GM12872 (cell line): Measurements from ENCODE around the gene KCNT2.

Experiments used
- TF ChIP-seq, protein P1 (sequence below): IDR thresholded peaks from 3 replicates; pipeline ENCODE4 v1.5.1; 2011; ENCODE audit warnings: low read depth, mild to moderate bottlenecking, low read length, moderate library complexity; ENCODE audit not compliant: insufficient read depth

Gene KCNT2

DNA sequence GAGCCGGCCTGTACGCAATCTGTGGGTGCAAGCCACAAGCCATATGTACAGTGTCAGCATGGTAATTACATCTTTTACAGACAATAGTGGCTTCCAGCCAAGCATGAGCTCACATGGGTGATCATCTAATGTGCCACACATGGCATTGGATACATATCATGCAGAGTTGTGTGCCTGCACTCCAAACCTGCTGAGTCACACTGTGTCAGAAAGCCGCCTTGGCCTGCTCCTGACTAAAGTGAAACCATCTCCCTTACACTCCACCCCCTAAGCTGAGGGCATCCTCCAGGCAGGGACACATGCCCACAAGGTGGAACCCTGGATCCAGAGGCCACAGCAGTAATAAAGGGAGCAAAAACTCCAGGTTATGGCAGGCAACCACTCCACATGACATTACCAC is 72.5 kb downstream of the KCNT2 start:
- TF ChIP-seq, protein P1, sequence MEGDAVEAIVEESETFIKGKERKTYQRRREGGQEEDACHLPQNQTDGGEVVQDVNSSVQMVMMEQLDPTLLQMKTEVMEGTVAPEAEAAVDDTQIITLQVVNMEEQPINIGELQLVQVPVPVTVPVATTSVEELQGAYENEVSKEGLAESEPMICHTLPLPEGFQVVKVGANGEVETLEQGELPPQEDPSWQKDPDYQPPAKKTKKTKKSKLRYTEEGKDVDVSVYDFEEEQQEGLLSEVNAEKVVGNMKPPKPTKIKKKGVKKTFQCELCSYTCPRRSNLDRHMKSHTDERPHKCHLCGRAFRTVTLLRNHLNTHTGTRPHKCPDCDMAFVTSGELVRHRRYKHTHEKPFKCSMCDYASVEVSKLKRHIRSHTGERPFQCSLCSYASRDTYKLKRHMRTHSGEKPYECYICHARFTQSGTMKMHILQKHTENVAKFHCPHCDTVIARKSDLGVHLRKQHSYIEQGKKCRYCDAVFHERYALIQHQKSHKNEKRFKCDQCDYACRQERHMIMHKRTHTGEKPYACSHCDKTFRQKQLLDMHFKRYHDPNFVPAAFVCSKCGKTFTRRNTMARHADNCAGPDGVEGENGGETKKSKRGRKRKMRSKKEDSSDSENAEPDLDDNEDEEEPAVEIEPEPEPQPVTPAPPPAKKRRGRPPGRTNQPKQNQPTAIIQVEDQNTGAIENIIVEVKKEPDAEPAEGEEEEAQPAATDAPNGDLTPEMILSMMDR: no peak

DNA sequence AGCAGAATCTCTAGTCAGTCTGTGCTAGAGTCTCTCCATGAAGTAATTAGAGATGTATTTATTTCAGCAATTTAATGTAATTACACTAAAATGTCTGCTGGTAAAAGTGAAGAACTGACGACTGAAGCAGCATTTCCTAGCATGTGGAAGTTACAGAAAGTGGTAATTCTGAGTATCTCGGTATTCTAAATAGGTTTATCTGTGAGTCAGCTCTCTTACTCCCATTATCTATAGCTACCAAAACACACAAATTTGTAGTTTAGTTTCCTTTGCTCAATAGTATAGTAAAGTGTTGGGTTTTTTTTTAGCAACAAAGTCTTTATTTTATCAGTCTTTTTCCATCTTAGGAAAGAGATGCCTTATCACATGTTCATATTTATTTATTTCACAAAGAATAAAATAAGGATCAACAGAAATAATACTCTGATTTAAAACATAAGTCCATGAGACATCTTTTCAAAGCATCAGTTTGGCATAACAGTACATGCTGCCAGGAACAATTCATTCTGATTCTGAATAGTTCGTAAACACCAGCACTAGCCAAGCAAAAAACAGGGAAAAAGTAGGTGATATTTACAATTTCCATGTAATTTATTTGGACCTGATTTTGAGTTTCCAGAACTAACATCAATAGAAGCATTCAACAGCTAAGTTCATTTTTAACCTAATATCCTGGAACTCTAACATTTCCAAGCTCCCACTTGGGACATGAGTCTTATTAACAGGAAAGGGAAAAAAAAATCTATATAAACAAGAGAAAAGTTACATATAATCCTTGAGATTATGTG is 76.3 kb downstream of the KCNT2 start:
- TF ChIP-seq, protein P1: no peak

DNA sequence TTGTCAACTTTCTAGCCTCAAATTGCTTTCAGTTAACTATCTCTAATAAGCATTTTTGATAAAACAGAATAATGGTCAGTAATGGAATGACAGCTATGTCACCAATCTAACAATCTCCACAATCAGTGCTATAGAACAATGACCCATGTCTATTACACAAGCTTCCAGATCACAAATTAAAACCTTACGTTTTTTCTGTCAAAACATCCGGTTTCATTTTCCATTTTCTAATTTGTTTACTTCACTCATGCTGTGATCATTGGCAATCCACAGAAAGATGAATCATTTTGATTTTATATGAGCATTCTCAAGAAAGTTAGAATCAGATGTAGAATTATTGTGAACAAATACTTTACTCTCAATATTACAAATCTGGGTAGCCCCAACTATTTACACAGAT is 80.3 kb downstream of the KCNT2 start:
- TF ChIP-seq, protein P1: no peak

DNA sequence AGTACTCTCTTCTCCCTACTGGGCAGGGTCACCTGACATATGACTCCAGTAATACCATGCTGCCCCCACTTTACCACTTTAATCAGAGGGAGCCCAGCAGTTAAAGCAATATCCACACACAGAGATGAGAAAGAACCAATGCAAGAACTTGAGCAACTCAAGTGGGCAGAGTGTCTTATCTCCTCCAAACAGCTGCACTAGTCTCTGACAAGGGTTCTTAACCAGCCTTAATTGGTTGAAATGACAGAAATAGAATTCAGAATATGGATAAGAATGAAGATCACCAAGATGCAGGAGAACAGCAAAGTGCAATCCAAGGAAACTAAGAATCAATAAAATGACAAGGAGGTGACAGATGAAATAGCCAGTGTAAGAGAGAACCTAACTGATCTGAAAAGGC is 91.0 kb downstream of the KCNT2 start:
- TF ChIP-seq, protein P1: no peak

DNA sequence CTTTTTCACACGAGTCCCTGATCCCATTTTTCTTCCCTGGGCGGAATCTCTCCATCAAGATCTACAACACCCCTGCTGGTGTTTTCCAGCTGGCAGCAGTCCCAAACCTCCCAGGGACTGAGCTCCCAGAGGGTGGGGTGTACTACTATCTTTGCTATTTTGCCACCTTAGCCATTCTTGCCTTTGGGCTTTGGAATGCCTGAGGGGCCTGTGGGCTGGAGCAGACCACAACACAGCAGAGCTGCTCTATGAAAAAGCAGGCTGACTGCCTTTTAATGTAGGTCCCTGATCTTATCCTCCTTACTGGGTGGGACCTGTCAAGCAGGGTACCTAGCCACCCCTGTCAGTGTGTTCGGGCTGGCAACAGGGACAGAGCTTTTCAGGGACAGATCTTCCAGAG is 91.9 kb downstream of the KCNT2 start:
- TF ChIP-seq, protein P1: no peak

DNA sequence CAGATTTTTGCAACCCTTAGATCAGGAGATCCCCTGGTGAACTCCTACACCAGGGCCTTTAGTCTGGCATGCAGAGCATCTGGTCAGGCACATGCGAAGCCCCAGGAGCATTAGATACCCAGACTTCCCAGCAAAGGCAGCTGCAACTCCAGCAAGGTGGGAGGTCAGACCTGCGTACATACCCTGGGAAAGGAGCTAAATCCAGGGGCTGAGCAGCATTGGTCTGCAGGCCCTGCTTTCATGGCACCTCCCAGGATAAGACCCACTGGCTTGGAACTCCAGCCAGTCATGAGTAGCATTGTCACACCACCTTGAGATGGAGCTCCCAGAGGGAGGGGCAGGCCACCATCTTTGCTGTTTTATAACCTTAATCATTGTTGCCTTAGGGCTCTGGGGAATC is 92.3 kb downstream of the KCNT2 start:
- TF ChIP-seq, protein P1: no peak

DNA sequence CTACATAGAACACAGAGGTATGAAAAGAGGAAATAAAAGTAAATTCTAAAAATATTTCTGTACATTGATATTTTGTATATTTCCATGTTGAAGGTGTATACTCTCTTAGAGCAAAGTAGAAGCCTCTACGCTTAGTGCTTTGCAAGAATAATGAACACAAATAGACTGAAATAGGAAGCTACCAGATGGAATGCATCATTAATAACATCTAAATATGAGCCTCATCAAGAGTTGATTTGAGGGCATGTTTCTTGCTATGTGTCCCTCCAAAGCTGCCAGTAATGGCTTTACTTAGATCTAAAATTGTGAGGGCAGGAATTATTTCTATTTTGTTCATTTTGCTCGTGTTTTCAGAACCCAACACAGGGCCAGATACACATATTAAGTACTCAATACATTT is 94.4 kb downstream of the KCNT2 start:
- TF ChIP-seq, protein P1: no peak
